ENCODE results near the gene ASIC3. TPM values are rescaled to one million over a fixed set of nuclear protein-coding genes. Genes with fewer than 3 reads are reported as not detected.
"Not testable (repeated sequence)": the region's sequence is repeated elsewhere in the genome, so short reads cannot be mapped to it uniquely, and the experiment has no call there.

Gene ASIC3
- total RNA-seq, 1 donor = 0.18 TPM

DNA sequence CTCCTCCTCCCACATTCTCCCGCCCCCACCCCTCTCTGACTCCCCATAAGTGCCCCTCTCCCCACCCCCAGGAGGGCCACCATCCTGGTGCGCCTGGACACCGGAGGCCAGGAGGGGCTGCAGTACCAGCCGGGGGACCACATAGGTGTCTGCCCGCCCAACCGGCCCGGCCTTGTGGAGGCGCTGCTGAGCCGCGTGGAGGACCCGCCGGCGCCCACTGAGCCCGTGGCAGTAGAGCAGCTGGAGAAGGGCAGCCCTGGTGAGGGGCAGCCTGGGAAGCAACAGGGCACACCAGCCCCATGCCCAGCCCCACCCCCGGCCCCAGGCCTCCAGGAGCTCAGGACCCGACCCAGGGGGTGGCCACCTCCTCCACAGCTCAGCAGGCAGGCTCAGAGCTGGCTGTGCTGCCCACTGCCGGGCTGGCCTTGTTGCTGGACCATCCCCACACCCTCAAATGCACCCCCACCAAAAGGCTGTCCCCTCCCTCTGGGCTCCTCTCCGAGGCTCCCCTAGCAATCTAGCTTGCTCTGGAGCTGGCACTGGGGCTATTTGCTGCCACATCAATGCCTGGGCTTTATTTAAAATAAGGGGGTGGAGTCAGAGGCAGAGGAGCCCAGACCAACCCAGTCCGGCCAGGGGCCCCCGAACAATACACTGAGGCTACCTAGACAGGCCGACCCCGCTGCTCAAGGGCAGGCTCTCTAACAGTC lies 38.8 kb upstream of the ASIC3 start:
- no peak for DNase-seq (ENCODE audit: low read depth)
- no peak overlapping the region for H3K4me3 ChIP-seq (ENCODE audit: low read depth, low read length)
- TF ChIP-seq, protein P1, sequence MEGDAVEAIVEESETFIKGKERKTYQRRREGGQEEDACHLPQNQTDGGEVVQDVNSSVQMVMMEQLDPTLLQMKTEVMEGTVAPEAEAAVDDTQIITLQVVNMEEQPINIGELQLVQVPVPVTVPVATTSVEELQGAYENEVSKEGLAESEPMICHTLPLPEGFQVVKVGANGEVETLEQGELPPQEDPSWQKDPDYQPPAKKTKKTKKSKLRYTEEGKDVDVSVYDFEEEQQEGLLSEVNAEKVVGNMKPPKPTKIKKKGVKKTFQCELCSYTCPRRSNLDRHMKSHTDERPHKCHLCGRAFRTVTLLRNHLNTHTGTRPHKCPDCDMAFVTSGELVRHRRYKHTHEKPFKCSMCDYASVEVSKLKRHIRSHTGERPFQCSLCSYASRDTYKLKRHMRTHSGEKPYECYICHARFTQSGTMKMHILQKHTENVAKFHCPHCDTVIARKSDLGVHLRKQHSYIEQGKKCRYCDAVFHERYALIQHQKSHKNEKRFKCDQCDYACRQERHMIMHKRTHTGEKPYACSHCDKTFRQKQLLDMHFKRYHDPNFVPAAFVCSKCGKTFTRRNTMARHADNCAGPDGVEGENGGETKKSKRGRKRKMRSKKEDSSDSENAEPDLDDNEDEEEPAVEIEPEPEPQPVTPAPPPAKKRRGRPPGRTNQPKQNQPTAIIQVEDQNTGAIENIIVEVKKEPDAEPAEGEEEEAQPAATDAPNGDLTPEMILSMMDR (IDR thresholded peaks at IDR 0.05; ENCODE audit: insufficient read depth, low read length) = no peak

DNA sequence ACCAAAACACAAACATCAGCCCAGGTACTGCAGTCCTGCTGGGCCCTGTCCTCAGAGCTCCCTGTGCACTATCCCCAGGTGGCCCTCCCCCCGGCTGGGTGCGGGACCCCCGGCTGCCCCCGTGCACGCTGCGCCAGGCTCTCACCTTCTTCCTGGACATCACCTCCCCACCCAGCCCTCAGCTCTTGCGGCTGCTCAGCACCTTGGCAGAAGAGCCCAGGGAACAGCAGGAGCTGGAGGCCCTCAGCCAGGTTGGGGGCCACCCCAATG lies 38.4 kb upstream of the ASIC3 start:
- DNase-seq (ENCODE audit: low read depth) = no peak
- no peak overlapping the region for H3K4me3 ChIP-seq (ENCODE audit: low read depth, low read length)
- TF ChIP-seq, protein P1 (IDR thresholded peaks at IDR 0.05; ENCODE audit: insufficient read depth, low read length) = no peak

- H3K4me3 ChIP-seq (ENCODE audit: low read depth, low read length) = no peak overlapping the region
- TF ChIP-seq, protein P1 (IDR thresholded peaks at IDR 0.05; ENCODE audit: insufficient read depth, low read length) = no peak
- DNase-seq (ENCODE audit: low read depth) = no peak
These were observed 37.8 kb upstream of the ASIC3 start for GRCh38 chr7:151010307-151011096.

DNA sequence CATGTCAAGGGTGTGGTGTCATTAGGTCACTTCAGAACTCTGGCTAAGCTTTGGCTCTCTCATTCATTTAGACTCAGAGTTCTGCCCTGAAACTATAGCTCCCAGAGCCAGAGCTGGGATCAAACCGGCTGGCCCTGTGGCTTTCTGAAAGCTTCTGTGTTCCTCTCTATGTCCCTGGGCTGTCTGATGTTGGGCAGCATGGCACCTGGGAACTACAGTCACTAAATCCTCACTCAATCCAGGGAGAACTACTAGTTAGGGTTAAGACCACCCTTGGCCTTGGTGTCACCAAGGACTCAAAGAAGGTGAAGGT lies 37.3 kb upstream of the ASIC3 start:
- no peak overlapping the region for H3K4me3 ChIP-seq (ENCODE audit: low read depth, low read length)
- DNase-seq (ENCODE audit: low read depth) = no peak
- TF ChIP-seq, protein P1 (IDR thresholded peaks at IDR 0.05; ENCODE audit: insufficient read depth, low read length) = no peak

GRCh38 chr7:151011616-151012015 lies 36.7 kb upstream of the ASIC3 start:
- not testable (repeated sequence) for DNase-seq (ENCODE audit: low read depth); H3K4me3 ChIP-seq (ENCODE audit: low read depth, low read length)

DNA sequence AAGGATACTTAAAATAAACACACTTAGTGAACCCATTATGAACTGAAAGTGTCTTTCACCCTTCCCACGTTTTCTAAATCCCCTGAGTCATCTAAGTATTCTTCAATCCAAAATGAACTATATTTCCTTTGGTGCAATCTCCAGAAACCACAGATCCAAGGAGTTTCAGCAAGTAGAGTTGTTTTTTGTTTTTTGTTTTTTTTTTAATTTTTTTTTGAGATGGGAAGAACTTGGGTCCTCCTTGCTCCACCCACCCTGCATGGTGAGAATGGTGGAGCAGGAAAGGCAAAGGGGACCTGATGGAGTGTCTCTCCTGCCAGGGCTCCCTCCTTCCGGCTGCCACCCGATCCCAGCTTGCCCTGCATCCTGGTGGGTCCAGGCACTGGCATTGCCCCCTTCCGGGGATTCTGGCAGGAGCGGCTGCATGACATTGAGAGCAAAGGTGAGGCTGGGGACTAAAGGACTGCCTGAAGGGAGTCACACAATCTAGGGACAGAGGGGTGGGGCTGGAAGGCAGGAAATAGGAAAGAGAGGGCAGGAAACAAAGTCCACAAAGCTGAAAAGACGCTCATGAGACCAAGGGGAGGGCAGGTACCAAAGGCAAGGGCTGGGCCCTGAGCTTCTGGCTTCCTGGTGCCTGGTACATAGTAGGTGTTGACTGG lies 36.2 kb upstream of the ASIC3 start:
- TF ChIP-seq, protein P1 (IDR thresholded peaks at IDR 0.05; ENCODE audit: insufficient read depth, low read length) = no peak
- no peak for DNase-seq (ENCODE audit: low read depth)
- no peak overlapping the region for H3K4me3 ChIP-seq (ENCODE audit: low read depth, low read length)

DNA sequence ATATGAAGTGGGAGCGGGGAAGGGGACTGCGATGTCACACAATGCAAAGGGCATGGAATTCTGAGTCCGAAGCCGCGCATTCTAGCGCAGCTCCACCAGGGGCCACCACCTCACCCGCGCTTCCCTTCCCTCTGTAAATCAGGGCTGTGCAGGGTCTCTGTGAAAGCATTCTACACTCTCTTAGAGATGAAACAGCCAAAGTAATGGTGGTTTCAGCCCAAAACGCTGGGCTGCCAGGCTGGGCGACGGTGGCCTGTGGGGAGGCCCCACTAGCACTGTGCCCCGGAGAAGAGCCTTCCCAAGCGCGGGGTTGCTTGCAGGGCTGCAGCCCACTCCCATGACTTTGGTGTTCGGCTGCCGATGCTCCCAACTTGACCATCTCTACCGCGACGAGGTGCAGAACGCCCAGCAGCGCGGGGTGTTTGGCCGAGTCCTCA lies 35.4 kb upstream of the ASIC3 start:
- TF ChIP-seq, protein P1 (IDR thresholded peaks at IDR 0.05; ENCODE audit: insufficient read depth, low read length) = peak; percentile 62
- no peak overlapping the region for H3K4me3 ChIP-seq (ENCODE audit: low read depth, low read length)

More for the DNA sequence above, 35.4 kb upstream of the ASIC3 start:
- DNase-seq (ENCODE audit: low read depth) = no peak
